Breast epithelium (tissue), 3 donors: ENCODE results near the gene RAX2.

Source experiments
- POLR2A ChIP-seq: fragments of 450-650 bp; IDR thresholded peaks from one replicate; pipeline ENCODE4 v1.6.1; 2016; ENCODE audit warnings: antibody characterized with exemption, mild to moderate bottlenecking, moderate library complexity
- TF ChIP-seq, protein P1 (sequence below), 3 donors: fragments of 450-650 bp; IDR thresholded peaks; one replicate each; pipeline ENCODE4 v1.5.1; 2016 to 2017; ENCODE audit warnings: antibody characterized with exemption in 3 of 3, mild to moderate bottlenecking in 3 of 3, moderate library complexity in 3 of 3

- TF ChIP-seq, protein P1, sequence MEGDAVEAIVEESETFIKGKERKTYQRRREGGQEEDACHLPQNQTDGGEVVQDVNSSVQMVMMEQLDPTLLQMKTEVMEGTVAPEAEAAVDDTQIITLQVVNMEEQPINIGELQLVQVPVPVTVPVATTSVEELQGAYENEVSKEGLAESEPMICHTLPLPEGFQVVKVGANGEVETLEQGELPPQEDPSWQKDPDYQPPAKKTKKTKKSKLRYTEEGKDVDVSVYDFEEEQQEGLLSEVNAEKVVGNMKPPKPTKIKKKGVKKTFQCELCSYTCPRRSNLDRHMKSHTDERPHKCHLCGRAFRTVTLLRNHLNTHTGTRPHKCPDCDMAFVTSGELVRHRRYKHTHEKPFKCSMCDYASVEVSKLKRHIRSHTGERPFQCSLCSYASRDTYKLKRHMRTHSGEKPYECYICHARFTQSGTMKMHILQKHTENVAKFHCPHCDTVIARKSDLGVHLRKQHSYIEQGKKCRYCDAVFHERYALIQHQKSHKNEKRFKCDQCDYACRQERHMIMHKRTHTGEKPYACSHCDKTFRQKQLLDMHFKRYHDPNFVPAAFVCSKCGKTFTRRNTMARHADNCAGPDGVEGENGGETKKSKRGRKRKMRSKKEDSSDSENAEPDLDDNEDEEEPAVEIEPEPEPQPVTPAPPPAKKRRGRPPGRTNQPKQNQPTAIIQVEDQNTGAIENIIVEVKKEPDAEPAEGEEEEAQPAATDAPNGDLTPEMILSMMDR (IDR thresholded peaks at IDR 0.05) = no peak
- no peak for TF ChIP-seq POLR2A
Measured at GRCh38 chr19:3780786-3781304, 8.8 kb upstream of the RAX2 start.
